GM18951 (cell line): ENCODE data around the gene TMEM38B.

Experiments used
- POLR2A ChIP-seq: IDR thresholded peaks from 4 replicates; pipeline ENCODE4 v1.6.1; 2011; ENCODE audit warnings: mild to moderate bottlenecking; ENCODE audit not compliant: insufficient read length, insufficient read depth; ENCODE audit errors: extremely low read depth
- in situ Hi-C: fragments of 300-500 bp; cut with MboI; formaldehyde crosslinking; loops from one replicate; pipeline ENCODE4 v1.12.0; 2022; ENCODE audit warnings: low sequenced_read_pairs, mixed read lengths, inconsistent platforms; ENCODE audit not compliant: unreplicated experiment

The TMEM38B gene

GRCh38 chr9:105696219-105696793, 2.0 kb downstream of the TMEM38B start:
- in situ Hi-C loops: no loop called here
- TF ChIP-seq POLR2A: no peak

GRCh38 chr9:105697871-105698270, 3.5 kb downstream of the TMEM38B start:
- in situ Hi-C loops: no loop called here
- TF ChIP-seq POLR2A: no peak

- TF ChIP-seq POLR2A: no peak
- in situ Hi-C loops: no loop called here
Observed at GRCh38 chr9:105698348-105698870, 4.1 kb downstream of the TMEM38B start.

- no peak for TF ChIP-seq POLR2A
- in situ Hi-C loops: loop anchor here (25.0 kb wide), 1 partner anchor 263 kb away; the partner anchor contains the start of gene FSD1L
Observed at GRCh38 chr9:105700668-105701067, 6.3 kb downstream of the TMEM38B start.

- TF ChIP-seq POLR2A: no peak
- in situ Hi-C loops: loop anchor here (25.0 kb wide), 1 partner anchor 264 kb away; the partner anchor contains the start of gene FSD1L
Observed at GRCh38 chr9:105701145-105701544, 6.8 kb downstream of the TMEM38B start.

GRCh38 chr9:105702207-105702606, 7.9 kb downstream of the TMEM38B start:
- in situ Hi-C loops: loop anchor here (25.0 kb wide), 1 partner anchor 265 kb away; the partner anchor contains the start of gene FSD1L
- TF ChIP-seq POLR2A: no peak

DNA sequence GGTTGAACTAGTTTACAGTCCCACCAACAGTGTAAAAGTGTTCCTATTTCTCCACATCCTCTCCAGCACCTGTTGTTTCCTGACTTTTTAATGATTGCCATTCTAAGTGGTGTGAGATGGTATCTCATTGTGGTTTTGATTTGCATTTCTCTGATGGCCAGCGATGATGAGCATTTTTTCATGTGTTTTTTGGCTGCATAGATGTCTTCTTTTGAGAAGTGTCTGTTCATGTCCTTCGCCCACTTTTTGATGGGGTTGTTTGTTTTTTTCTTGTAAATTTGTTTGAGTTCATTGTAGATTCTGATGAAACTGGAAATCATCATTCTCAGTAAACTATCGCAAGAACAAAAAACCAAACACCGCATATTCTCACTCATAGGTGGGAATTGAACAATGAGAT, 9.3 kb downstream of the TMEM38B start:
- in situ Hi-C loops: loop anchor here (25.0 kb wide), 1 partner anchor 266 kb away; the partner anchor contains the start of gene FSD1L

GRCh38 chr9:105706156-105706555, 11.8 kb downstream of the TMEM38B start:
- in situ Hi-C loops: loop anchor here (25.0 kb wide), 1 partner anchor 269 kb away; the partner anchor contains the start of gene FSD1L
- TF ChIP-seq POLR2A: no peak

DNA sequence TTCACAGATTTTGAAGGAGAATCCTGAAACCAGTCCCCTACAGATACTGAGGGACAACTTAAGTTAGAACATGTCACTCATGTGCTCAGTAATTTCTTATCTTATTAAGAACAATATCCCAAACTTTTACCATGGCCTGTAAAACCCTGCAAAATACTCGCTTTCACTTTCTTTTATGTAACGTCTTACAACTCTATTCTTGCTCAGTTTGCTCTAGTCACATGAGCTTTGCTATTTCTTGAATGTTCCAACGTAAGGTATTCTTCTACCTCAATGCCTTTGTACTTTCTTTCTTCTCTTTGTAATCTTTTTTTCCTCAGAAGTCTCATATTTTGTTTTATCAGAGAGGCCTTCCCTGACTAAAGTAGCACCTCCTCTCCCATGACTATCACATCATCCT, 14.1 kb downstream of the TMEM38B start:
- no peak for TF ChIP-seq POLR2A
- in situ Hi-C loops: loop anchor here (25.0 kb wide), 1 partner anchor 271 kb away; the partner anchor contains the start of gene FSD1L

GRCh38 chr9:105710638-105711037, 16.3 kb downstream of the TMEM38B start:
- in situ Hi-C loops: loop anchor here (5.0 to 25.0 kb wide), 3 partner anchors 43 to 273 kb away; partner anchors contain the start of gene FSD1L
- TF ChIP-seq POLR2A: no peak

DNA sequence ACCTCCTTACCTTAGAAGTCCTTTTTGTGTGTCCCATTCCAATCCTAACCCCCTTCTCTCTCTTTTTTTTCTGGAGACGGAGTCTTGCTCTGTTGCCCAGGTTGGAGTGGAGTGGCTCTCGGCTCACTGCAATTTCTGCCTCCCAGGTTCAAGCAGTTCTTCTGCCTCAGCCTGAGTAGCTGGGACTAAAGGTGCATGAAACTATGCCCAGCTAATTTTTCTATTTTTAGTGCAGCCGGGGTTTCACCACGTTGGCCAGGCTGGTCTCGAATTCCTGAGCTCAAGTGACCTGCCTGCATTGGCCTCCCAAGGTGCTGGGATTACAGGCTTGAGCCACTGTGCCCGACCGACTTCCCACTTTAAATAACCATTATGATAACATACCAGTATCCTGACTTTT, 17.5 kb downstream of the TMEM38B start:
- in situ Hi-C loops: loop anchor here (5.0 to 25.0 kb wide), 3 partner anchors 45 to 275 kb away; partner anchors contain the start of gene FSD1L
- TF ChIP-seq POLR2A: no peak

GRCh38 chr9:105712297-105712696, 18.0 kb downstream of the TMEM38B start:
- TF ChIP-seq POLR2A: no peak
- in situ Hi-C loops: loop anchor here (5.0 to 25.0 kb wide), 3 partner anchors 45 to 275 kb away; partner anchors contain the start of gene FSD1L

DNA sequence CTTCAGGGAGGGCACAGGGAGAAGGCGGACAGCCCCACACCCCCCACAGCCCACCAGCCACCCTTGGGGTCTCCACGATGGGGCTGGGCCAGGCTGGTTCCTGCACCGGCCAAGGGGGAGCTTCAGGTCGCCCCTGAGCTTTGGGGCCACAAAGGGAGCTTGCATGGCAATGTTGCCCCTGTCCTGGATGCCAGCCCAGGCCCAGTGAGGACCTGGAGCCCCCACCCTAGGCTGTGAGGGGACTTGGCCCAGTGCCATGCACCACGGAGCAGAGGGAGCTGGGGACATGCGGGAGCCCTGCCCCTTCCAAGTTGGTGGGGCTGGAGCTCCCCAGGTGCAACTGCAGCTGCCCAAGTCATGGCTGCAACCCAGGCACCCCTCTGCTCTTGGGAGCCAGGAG, 18.4 kb downstream of the TMEM38B start:
- TF ChIP-seq POLR2A: no peak
- in situ Hi-C loops: loop anchor here (5.0 to 25.0 kb wide), 3 partner anchors 45 to 275 kb away; partner anchors contain the start of gene FSD1L

DNA sequence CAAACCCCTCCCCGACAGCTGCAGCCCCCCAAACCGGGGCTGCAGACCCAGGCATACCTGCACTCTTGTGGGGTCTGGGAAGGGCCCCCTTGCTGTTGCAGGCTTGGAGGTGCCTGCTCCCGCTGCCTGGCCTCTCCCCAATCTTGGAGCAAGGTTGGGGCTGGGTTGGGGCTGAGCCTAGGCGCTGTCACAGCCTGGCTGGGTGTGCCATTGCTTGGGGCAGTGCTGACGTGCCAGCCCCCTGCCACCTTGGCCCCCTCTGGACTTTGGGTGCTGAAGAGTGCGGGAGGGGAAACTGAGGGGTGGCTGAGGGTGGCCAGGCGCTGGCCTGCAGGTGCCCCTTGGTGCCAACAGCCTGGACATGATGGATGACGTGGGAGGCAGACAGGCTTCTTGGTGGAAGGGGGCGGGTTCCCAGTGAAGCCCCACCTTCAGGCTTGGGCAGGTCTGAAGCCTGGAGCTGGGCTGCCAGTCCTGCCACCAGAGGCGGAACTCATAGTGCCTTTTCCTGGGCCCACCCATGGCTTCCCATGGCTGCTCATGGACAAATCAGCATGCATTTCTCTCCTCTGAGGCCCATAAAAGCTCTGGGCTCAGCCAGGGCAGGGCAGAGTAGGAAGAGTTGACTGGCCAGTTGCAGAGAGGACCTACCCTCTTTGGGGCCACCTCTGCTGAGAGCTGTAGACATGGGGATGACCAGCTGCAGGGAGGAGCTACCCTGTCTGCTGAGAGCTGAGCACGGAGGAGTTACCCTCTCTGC, 19.1 kb downstream of the TMEM38B start:
- in situ Hi-C loops: loop anchor here (5.0 to 25.0 kb wide), 3 partner anchors 46 to 276 kb away; partner anchors contain the start of gene FSD1L
- TF ChIP-seq POLR2A: no peak

GRCh38 chr9:105714020-105714331, 19.6 kb downstream of the TMEM38B start:
- no peak for TF ChIP-seq POLR2A
- in situ Hi-C loops: loop anchor here (5.0 to 25.0 kb wide), 3 partner anchors 47 to 277 kb away; partner anchors contain the start of gene FSD1L
